ENCODE data around the gene DLGAP3.

The DLGAP3 gene

GRCh38 chr1:34865981-34866761, 63.3 kb downstream of the DLGAP3 start:
- DNase-seq = peak; percentile 32

- DNase-seq = no peak
Observed at GRCh38 chr1:34865573-34865972, 63.9 kb downstream of the DLGAP3 start.

- no peak for DNase-seq
Observed at GRCh38 chr1:34864759-34865158, 64.7 kb downstream of the DLGAP3 start.

- DNase-seq = no peak
Observed at GRCh38 chr1:34863501-34863900, 65.9 kb downstream of the DLGAP3 start.

GRCh38 chr1:34859446-34860200, 69.8 kb downstream of the DLGAP3 start, which contains the start of gene SMIM12:
Gene SMIM12 (minus strand): TSS chr1:34859749. CDS start chr1:34855977, 3,772 bp downstream.
- DNase-seq = peak; percentile 96

- peak; percentile 54 for DNase-seq
Observed at GRCh38 chr1:34858901-34859445, 70.5 kb downstream of the DLGAP3 start.

- no peak for DNase-seq
Observed at GRCh38 chr1:34856697-34857096, 72.8 kb downstream of the DLGAP3 start.

GRCh38 chr1:34852677-34853217, 76.7 kb downstream of the DLGAP3 start:
- DNase-seq = peak; percentile 98

GRCh38 chr1:34851431-34852105, 77.9 kb downstream of the DLGAP3 start:
- DNase-seq = no peak

- DNase-seq = no peak
Observed at GRCh38 chr1:34850382-34850781, 79.1 kb downstream of the DLGAP3 start.

- DNase-seq = no peak
Observed at GRCh38 chr1:34847094-34847493, 82.4 kb downstream of the DLGAP3 start.

- DNase-seq = no peak
Observed at GRCh38 chr1:34846265-34846664, 83.2 kb downstream of the DLGAP3 start.

- no peak for DNase-seq
Observed at GRCh38 chr1:34845131-34845901, 84.1 kb downstream of the DLGAP3 start.

GRCh38 chr1:34844252-34844634, 85.2 kb downstream of the DLGAP3 start:
- DNase-seq = no peak

- no peak for DNase-seq
Observed at GRCh38 chr1:34843392-34844251, 85.8 kb downstream of the DLGAP3 start.

GRCh38 chr1:34842952-34843371, 86.5 kb downstream of the DLGAP3 start:
- DNase-seq = no peak

- DNase-seq = no peak
Observed at GRCh38 chr1:34842073-34842472, 87.4 kb downstream of the DLGAP3 start.

- no peak for DNase-seq
Observed at GRCh38 chr1:34840426-34840825, 89.0 kb downstream of the DLGAP3 start.

- DNase-seq = no peak
Observed at GRCh38 chr1:34839526-34840305, 89.7 kb downstream of the DLGAP3 start.

- DNase-seq = no peak
Observed at GRCh38 chr1:34833711-34834110, 95.7 kb downstream of the DLGAP3 start.

Measured in NCI-H82 (cell line).